OCI-M2 (cell line): Measurements from ENCODE around the gene TMEM243.
"Not testable (repeated sequence)": the region's sequence is repeated elsewhere in the genome, so short reads cannot be mapped to it uniquely, and the experiment has no call there.

ENCODE experiments used
- DNase-seq: peaks from one replicate; lab custom pipeline; 2025; ENCODE audit not compliant: unreplicated experiment; lab: John Stamatoyannopoulos, UW

Gene TMEM243

GRCh38 chr7:87212498-87212897, 7.0 kb downstream of the TMEM243 start:
- no peak for DNase-seq

GRCh38 chr7:87210506-87210905, 9.0 kb downstream of the TMEM243 start:
- DNase-seq: no peak

- no peak for DNase-seq
Observed at GRCh38 chr7:87209295-87209924, 10.1 kb downstream of the TMEM243 start.

- DNase-seq: no peak
Observed at GRCh38 chr7:87206361-87206760, 13.2 kb downstream of the TMEM243 start.

- DNase-seq: not testable (repeated sequence)
Observed at GRCh38 chr7:87205701-87206100, 13.8 kb downstream of the TMEM243 start.

GRCh38 chr7:87204933-87205332, 14.6 kb downstream of the TMEM243 start:
- DNase-seq: no peak

GRCh38 chr7:87203929-87204328, 15.6 kb downstream of the TMEM243 start:
- DNase-seq: not testable (repeated sequence)

GRCh38 chr7:87202705-87203104, 16.8 kb downstream of the TMEM243 start:
- no peak for DNase-seq

- DNase-seq: no peak
Observed at GRCh38 chr7:87202208-87202607, 17.3 kb downstream of the TMEM243 start.

GRCh38 chr7:87199700-87200450, 19.7 kb downstream of the TMEM243 start:
- no peak for DNase-seq

- no peak for DNase-seq
Observed at GRCh38 chr7:87199241-87199640, 20.3 kb downstream of the TMEM243 start.

GRCh38 chr7:87193912-87194311, 25.6 kb downstream of the TMEM243 start:
- no peak for DNase-seq

GRCh38 chr7:87192784-87193487, 26.6 kb downstream of the TMEM243 start:
- no peak for DNase-seq

GRCh38 chr7:87190783-87191182, 28.7 kb downstream of the TMEM243 start:
- DNase-seq: no peak

- no peak for DNase-seq
Observed at GRCh38 chr7:87188930-87189329, 30.6 kb downstream of the TMEM243 start.

- DNase-seq: no peak
Observed at GRCh38 chr7:87187120-87187519, 32.4 kb downstream of the TMEM243 start.

GRCh38 chr7:87179180-87179579, 40.4 kb downstream of the TMEM243 start:
- DNase-seq: no peak

- no peak for DNase-seq
Observed at GRCh38 chr7:87178320-87178719, 41.2 kb downstream of the TMEM243 start.

- DNase-seq: no peak
Observed at GRCh38 chr7:87173471-87173870, 46.1 kb downstream of the TMEM243 start.

- DNase-seq: no peak
Observed at GRCh38 chr7:87171282-87171934, 48.1 kb downstream of the TMEM243 start.

GRCh38 chr7:87170828-87171227, 48.7 kb downstream of the TMEM243 start:
- DNase-seq: no peak

GRCh38 chr7:87164433-87164832, 55.1 kb downstream of the TMEM243 start:
- no peak for DNase-seq
